ENCODE results near the gene CDK9. TPM values are rescaled to one million over a fixed set of nuclear protein-coding genes. Genes with fewer than 3 reads are reported as not detected.
A peak's percentile ranks its signal among the peaks of the same experiment; 100 is the strongest.
"Not testable (repeated sequence)": the region's sequence is repeated elsewhere in the genome, so short reads cannot be mapped to it uniquely, and the experiment has no call there.

Gene CDK9
- total RNA-seq, 4 donors from 2014 or later = 22.3 to 53.2 (median 41.2) TPM

GRCh38 chr9:127829205-127829906, 43.5 kb downstream of the CDK9 start:
- peak overlapping the region; percentile 50 to 91 (median 79) for H3K27ac ChIP-seq
- intact Hi-C loops (cut with DNase I) = no loop called here
- 73 to 74% methylated on average over 6 of the region's 6 CpGs for WGBS, 2 donors
- no peak for TF ChIP-seq CTCF (IDR thresholded peaks at IDR 0.05)
- no peak for TF ChIP-seq POLR2A (IDR thresholded peaks at IDR 0.05)
- no peaks in the 10 kb centered on the region for H3K9me3 ChIP-seq
- peaks cover 15 to 77% (median 55%) of the 10 kb centered on the region in 3 donors for H3K4me1 ChIP-seq
- H3K27me3 ChIP-seq = peaks cover 0 to 15% (median 0%) of the 10 kb centered on the region in 4 donors
- no peak for DNase-seq
- H3K36me3 ChIP-seq = peaks cover 0 to 18% (median 3%) of the 10 kb centered on the region in 3 donors
- no peak overlapping the region for H3K4me3 ChIP-seq

- H3K27ac ChIP-seq = peak overlapping the region in 3 of 4 donors; percentile 25 to 90 (median 28)
- H3K4me3 ChIP-seq = no peak overlapping the region
- peaks cover 27 to 82% (median 73%) of the 10 kb centered on the region in 3 donors for H3K4me1 ChIP-seq
- no peak for DNase-seq
- intact Hi-C loops (cut with DNase I) = no loop called here
- WGBS, 2 donors = 63 to 74% methylated on average over 6 to 7 of the region's 7 CpGs
- H3K36me3 ChIP-seq = no peaks in the 10 kb centered on the region
- TF ChIP-seq CTCF (IDR thresholded peaks at IDR 0.05) (no peak), POLR2A (IDR thresholded peaks at IDR 0.05) (no peak)
- no peaks in the 10 kb centered on the region for H3K9me3 ChIP-seq
- H3K27me3 ChIP-seq = no peaks in the 10 kb centered on the region
Observed at GRCh38 chr9:127832248-127832647, 46.4 kb downstream of the CDK9 start.

GRCh38 chr9:127833555-127833954, 47.7 kb downstream of the CDK9 start:
- intact Hi-C loops (cut with DNase I) = no loop called here
- Histone ChIP-seq H3K4me3 (no peak overlapping the region), H3K27ac (peak overlapping the region in 3 of 4 donors; percentile 79 to 90 (median 85)), H3K4me1 (peaks cover 30 to 82% (median 69%) of the 10 kb centered on the region in 3 donors), H3K36me3 (no peaks in the 10 kb centered on the region), H3K9me3 (no peaks in the 10 kb centered on the region), H3K27me3 (no peaks in the 10 kb centered on the region)
- DNase-seq = no peak
- TF ChIP-seq POLR2A (IDR thresholded peaks at IDR 0.05) (no peak), CTCF (IDR thresholded peaks at IDR 0.05) (no peak)
- 7 to 32% methylated on average over 1 of the region's 1 CpG for WGBS, 2 donors

GRCh38 chr9:127835991-127836516, 50.2 kb downstream of the CDK9 start:
- peak overlapping the region in 1 of 4 donors; percentile 26 for H3K4me3 ChIP-seq
- no peaks in the 10 kb centered on the region for H3K9me3 ChIP-seq
- DNase-seq = no peak
- peak overlapping the region; percentile 63 to 96 (median 84) for H3K27ac ChIP-seq
- WGBS, 2 donors = 27 to 55% methylated on average over 8 to 12 of the region's 17 CpGs
- intact Hi-C loops (cut with DNase I) = no loop called here
- TF ChIP-seq POLR2A (IDR thresholded peaks at IDR 0.05) (no peak), CTCF (IDR thresholded peaks at IDR 0.05) (no peak)
- no peaks in the 10 kb centered on the region for H3K27me3 ChIP-seq
- H3K36me3 ChIP-seq = no peaks in the 10 kb centered on the region
- peaks cover 28 to 93% (median 63%) of the 10 kb centered on the region in 3 donors for H3K4me1 ChIP-seq

- H3K36me3 ChIP-seq; DNase-seq; intact Hi-C loops (cut with DNase I); H3K27me3 ChIP-seq; H3K9me3 ChIP-seq; H3K4me3 ChIP-seq: not testable (repeated sequence)
- Histone ChIP-seq H3K27ac (peak overlapping the region; percentile 63 to 96 (median 84)), H3K4me1 (peaks cover 28 to 91% (median 63%) of the 10 kb centered on the region in 3 donors)
- WGBS, 2 donors = 71 to 92% methylated on average over 3 of the region's 3 CpGs
Observed at GRCh38 chr9:127836561-127836960, 50.7 kb downstream of the CDK9 start.

Measured in esophagus squamous epithelium (tissue), 5 donors.